Fibroblast of mammary gland (primary cell): Measurements from ENCODE around the gene SMIM35.
A peak's percentile ranks its signal among the peaks of the same experiment; 100 is the strongest.

Experiments
- DNase-seq: peaks from one replicate; pipeline ENCODE4 v3.0.0-alpha.2; 2010; ENCODE audit warnings: low read depth
- H3K4me3 ChIP-seq: 2 replicates; pipeline ENCODE4 v1.5.1; 2011; ENCODE audit warnings: low read depth, mild to moderate bottlenecking, low read length, moderate library complexity; ENCODE audit not compliant: control insufficient read depth
- TF ChIP-seq, protein P1 (sequence below): conservative IDR thresholded peaks from 2 replicates; pipeline ENCODE4 v1.5.1; 2011; ENCODE audit warnings: low read depth, low read length, inconsistent platforms; ENCODE audit not compliant: control insufficient read depth, insufficient read depth

The SMIM35 gene

GRCh38 chr11:118129471-118130172 lies 42.9 kb upstream of the SMIM35 start:
- TF ChIP-seq, protein P1, sequence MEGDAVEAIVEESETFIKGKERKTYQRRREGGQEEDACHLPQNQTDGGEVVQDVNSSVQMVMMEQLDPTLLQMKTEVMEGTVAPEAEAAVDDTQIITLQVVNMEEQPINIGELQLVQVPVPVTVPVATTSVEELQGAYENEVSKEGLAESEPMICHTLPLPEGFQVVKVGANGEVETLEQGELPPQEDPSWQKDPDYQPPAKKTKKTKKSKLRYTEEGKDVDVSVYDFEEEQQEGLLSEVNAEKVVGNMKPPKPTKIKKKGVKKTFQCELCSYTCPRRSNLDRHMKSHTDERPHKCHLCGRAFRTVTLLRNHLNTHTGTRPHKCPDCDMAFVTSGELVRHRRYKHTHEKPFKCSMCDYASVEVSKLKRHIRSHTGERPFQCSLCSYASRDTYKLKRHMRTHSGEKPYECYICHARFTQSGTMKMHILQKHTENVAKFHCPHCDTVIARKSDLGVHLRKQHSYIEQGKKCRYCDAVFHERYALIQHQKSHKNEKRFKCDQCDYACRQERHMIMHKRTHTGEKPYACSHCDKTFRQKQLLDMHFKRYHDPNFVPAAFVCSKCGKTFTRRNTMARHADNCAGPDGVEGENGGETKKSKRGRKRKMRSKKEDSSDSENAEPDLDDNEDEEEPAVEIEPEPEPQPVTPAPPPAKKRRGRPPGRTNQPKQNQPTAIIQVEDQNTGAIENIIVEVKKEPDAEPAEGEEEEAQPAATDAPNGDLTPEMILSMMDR = no peak
- no peak for DNase-seq
- no peak overlapping the region for H3K4me3 ChIP-seq

DNA sequence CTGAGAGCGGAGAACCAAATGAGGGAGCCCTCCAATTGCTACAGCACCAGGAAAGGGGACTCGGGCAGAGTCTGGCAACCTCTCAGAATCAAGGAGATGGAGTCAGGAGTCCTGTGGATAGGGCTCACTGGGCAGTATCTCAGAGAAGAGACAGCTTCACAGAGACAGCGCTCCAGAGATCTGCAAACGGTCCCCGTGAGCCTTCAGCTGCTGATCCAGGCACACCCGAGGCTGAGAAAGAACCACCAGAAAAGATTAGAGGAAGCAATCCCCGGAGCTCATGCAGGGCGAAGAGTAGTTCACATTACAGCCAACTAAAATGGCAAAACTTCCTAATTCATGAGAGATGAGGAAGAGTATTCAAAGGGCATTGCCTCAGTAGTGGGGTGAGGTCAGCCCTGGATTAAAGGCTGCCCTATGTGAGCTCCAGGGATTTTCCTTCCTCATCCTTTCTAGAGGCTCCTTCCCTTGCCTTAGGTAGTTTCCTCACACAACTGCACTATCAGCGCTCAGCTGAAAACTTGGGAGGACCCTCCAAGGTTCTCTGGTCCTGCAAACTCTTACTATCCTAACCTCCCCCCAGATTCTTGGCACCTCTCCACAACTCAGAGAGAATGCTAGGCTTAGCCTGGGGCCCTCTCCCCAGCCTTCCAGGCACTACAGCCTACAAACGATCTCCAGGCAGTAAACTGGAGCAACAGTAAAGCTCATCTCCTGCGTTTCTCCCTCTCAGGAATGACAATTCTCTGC lies 42.1 kb upstream of the SMIM35 start:
- H3K4me3 ChIP-seq = no peak overlapping the region
- TF ChIP-seq, protein P1 = no peak
- DNase-seq = no peak

- no peak for DNase-seq
- TF ChIP-seq, protein P1 = no peak
- H3K4me3 ChIP-seq = no peak overlapping the region
Observed at GRCh38 chr11:118128310-118128709, 41.5 kb upstream of the SMIM35 start.

DNA sequence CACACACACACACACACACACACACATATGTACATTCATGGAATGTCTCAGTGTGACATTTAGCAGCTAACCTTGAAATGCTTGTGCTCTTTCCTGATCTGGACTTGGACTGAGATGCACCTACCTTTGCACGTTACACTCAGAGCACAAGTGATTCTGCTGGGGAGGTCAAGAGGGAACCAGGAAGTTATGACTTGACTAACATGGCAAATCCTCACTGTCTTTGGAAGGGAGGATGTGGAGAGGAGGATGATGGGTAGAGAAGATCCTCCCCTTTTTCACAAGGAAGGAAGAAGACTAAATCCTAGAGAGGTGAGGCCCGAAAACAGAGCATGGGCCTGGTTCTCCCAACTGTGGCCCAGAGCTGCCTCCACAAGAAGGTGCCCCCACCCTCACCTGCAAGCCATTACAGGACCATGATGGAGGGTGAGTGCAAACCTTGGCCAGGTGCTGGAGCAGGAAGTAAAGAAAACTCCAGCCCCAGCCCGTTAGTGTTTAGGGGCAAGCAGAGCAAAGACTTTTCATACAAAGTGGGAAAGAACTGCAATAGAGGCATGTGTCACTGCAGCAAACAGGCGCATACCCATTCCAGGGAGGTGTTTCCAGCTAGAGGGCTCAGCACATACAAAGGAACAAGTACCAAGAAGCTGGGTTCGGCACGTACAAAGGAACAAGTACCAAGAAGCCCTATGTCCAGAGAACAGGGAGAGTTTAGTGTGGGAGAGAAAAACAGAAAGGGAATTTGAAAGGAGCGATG lies 39.5 kb upstream of the SMIM35 start:
- DNase-seq = no peak
- H3K4me3 ChIP-seq = no peak overlapping the region
- TF ChIP-seq, protein P1 = no peak

DNA sequence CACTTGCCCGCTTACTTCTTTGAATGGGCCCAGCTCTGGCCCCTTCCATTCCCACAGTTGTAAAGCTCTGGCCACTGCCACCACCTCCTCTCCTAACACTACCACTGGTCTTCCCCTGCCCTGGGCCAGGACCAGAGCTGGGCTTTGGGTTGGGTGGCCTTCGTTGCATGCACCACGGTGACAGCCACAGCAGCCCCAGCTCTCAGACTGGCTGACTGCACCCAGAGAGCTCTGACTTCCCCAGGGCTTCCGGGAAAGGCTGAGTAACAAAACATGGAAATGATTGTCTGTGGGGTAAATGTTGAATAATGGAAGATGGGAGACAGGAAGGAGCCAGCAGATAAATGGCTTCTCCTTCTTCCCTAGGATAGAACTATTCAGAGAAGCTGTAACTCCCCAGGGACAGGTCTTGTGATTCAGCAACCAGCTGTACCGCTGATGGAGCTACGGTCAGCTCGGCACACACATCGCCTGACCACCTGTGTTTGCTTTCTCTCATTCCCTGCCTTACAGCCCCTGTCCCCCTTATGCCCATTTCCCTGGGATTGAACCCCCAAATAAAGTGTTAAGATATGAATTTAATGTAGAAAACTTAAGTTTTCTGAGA lies 38.3 kb upstream of the SMIM35 start:
- peak; percentile 12 for DNase-seq
- TF ChIP-seq, protein P1 = no peak
- H3K4me3 ChIP-seq = no peak overlapping the region

DNA sequence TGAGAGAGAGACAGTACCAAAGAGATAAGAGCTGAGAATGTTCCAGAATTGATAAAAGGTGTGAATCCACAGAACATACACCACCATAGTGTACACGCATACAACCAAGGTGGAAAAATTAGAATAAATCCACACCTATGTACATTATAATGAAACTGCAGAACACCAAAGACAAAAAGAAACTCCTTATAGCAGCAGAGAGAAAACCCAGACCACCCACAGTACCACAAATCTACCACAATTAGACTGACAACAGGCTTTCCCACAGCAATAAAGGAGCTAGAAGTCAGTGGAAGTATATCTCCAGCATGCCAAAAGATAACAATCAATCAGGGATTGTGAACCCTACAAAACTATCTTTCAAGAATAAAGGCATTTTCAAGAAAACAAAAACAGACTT lies 34.0 kb upstream of the SMIM35 start:
- DNase-seq = no peak
- TF ChIP-seq, protein P1 = no peak
- no peak overlapping the region for H3K4me3 ChIP-seq
